Superior temporal gyrus (tissue), 1 donor: ENCODE results near the gene CISH.

Source experiments
- DNase-seq: peaks from one replicate; pipeline ENCODE4 v3.0.0-alpha.2; 2016; ENCODE audit errors: extremely low spot score

CISH gene

DNA sequence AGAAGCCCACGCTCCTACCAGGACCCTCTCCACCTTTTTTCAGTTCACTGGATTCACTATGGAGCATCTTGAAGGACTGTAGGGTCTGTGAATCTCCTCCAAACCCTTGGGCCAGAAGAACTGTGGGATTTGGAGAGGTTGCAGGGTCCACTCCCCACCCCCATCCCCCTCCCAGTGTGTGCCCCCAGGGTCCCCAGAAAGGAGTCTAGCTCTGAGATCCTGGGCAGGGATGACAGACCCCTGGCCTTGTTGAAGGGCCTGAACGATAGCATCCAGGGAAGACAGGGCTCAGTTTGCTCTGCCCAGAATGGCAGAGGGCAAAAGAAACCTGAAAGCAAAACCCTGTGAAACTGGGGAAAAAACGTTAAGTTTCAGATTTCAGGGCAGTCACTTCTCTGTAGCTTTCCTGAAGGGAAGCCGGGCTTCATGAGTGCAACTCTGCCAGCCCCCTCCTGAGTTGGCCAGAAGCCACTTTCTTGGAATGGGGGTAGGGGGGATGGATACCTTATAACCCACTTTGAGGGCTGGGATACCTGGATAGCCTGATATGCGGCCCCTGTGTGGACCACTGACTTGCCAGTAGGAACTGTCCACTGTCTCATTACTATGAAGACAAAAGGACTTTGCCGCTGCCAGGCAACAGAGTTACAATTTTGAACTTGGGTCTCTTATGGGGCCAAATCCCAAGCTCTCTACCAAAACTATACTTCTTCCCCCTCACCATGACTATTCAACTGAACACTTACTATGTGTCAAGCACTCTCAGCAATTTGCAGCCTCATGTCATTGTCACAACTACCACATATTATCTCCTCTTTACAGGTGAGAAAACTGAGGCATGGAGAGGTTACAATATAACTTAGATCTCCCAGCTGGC is 1.6 kb upstream of the CISH start:
- DNase-seq = no peak

DNA sequence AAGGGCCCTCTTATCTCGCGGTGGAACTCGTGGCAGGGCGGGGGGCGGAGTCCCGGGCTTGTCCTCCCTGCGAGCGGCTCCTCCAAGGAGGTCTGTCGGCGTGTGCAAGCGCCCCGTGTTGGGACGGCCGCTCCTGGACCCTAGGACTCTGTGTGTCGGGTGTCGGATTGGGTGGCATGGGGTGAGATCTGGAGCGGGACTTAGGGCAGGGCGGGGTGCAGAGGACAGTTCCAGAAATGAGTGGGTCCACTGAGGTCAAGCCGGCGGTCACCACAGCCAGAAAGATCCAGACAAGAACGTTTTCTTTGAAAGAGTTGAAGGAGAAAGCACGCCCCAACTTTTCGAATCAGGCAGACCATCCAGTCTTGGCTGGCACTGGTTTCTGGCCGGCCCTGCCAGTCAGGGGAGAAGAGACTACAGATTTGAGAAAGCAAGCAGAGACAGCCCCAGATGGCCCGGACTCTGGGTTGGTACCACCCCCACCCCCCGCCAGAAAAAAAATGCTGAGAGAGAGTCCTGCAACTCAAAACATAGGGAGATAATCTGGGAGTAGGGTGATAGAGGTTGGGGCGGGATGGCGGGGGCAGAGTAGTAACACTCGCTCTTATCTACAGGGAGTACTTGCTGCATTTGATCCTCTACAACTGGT is 784 bp upstream of the CISH start:
- no peak for DNase-seq

DNA sequence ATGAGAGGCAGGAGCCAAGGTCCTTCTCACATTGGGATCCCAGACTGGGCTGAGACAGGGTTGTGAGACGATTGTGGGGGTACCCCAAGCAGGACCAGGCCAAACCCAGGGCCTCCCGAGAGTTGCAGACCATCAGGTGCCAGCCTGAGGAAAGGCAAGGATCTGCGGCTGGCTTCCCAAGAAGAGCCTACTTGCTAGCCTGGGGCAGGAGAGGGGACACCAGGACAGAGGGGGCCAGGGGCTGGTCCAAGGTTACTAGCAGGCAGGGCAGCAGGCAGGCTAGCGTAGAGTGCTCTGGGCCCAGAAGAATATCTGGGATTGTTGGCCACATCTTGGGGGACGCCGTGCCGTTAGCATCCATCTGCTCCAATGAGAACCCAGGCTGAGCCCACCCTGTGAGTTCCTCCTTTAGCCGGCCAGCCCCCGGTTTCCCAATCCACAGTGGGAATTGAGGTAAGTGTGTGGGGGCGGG is 546 bp downstream of the CISH start:
- DNase-seq = no peak

DNA sequence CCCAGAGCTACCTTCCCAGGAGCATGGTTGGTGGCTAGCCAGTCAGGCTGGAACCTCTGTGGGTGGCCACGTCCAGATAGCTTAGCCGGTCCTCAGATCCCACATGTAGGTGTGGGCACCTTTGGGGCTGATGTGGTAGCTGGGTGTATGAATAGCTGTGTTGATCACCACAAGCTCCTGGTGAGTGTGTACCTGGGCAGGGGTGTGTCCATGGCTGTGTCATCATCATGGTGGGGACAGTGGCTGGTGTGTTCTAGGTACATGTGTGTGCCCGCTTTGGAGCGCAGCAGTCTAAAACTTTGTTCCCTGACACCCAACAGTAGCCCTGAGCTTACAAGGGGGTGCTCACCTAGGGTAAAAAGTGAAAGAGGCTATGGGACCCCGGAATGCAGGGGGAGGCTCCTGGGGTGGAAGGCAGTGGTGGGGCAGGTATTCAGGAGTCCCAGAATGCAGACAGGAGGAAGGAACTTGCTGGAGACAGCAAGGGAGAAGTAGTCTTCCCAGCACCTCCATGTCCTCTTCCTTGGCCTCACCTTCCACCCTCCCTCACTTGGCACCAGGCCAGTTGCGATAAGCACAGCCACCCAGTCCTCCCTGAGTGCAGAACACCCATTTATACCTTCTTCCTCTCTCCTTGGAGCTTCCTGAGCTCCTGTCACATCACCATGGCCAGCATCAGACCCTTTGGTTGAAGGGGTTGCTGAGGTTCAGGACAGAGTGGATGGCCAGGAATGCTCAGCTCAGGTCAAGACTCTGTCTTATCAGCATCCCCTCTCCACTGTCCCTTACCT is 1.2 kb downstream of the CISH start:
- no peak for DNase-seq

DNA sequence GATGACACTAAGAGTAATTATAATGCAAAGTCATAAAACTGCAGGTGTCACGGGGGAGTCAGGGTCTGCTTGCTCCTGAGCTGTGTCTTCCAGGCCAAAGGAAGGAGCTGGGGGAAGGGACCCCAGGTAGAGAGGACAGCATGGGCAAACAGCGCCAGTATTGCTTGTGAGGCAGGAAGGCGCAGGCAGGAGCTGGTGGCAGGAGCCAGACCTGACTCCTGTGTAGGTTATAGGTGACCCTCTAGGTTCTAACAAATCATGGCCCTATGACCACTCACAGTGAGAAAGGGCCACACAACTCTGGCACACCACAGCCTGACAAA is 1.9 kb downstream of the CISH start:
- no peak for DNase-seq

DNA sequence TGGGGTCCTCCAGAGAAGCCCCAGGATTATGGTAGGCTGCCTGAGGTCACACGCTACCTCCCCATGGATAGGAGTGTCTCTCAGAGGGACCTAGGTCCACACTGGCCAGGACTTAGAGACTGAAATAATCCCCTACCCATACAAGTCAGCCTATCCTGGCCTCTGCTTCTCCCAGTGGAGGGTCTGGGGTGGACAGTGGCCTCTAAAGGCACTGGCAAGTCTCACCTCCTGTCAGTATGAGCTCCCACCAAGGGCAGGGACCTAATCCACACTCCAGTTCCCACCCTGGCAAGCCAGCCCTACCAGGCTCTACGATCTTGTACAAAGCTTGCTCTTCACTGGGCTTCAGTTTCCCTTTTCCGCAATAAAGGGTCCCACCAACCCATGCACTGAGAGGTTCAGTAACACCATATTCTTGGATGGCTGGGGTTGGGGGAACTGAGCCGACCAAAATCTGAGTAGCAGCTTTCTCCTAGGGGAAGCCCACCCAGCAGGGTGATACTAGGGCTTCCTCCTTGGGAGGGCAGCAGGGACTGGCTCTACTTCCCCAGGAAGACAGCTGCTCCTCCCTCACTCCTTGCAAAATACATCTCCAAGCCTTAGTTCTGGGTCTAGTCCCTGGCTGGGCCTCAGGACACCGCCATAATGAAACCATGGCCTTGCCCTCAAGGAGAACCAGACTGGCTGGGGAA is 2.4 kb downstream of the CISH start:
- no peak for DNase-seq

DNA sequence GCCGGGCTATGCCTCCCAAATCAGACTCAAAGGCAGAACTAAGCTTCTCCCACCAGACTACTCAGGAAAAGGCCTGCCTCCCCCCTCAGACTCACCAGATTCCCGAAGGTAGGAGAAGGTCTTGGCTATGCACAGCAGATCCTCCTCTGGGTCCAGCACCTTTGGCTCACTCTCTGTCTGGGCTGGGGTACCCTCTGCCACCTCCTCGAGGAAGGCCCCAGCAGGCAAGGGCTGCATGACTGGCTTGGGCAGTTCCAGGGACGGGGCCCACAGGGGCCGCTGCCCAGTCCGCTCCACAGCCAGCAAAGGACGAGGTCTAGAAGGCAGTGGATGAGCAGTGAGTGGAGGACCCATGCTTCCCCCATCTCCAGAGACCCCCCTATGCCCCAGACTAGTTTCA is 3.3 kb downstream of the CISH start:
- DNase-seq = no peak

DNA sequence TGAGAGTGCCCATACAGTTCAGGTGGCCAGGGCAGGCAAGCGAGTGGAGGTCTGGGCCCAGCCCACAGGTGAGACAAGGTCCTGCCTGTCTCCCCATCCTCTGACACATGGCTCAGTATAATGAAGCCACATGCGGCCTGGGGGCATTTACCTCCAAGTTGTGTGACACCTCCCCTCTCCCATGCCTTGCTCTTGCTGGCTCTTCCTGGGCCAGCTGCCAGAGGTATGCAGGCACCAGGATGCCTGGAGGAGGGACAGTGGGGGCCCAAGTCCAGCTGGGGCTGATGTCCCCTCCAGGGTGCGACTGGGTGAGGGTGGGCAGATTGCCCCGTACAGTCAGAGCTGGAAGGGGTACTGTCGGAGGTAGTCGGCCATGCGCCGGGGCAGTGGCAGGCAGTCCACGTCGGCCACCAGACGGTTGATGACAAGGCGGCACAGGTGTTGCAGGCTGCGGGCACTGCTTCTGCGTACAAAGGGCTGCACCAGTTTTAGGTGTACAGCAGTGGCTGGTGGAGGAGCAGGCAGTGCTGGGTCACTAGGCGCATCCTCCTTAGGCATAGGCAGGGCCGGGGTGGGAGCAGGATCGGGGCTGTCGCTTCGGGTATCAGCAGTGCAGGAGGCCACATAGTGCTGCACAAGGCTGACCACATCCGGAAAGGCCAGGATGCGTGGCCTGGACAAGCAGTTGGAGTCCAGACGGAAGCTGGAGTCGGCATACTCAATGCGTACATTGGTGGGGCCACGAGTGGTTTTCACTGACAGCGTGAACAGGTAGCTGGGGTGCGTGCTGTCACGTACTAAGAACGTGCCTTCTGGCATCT is 4.1 kb downstream of the CISH start:
- no peak for DNase-seq

DNA sequence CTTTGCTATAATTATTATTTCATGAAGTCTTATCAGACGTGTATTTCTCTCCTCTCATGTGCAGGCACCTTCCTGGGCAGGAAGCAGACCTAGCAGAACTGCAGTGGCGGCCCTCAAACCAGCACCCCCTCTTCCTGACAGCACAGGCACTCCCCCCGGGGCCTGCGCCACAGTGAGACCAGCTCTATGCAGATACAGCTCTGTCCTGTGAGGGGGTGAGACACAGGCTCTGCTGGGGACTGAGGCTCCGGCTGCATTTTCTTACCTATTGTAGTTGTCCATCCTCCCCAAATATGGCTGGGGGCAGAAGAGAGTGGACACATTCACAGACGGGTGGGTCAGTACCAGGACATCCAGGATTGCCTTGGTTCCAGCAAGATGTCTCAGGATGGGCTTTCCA is 5.0 kb downstream of the CISH start:
- DNase-seq = no peak

DNA sequence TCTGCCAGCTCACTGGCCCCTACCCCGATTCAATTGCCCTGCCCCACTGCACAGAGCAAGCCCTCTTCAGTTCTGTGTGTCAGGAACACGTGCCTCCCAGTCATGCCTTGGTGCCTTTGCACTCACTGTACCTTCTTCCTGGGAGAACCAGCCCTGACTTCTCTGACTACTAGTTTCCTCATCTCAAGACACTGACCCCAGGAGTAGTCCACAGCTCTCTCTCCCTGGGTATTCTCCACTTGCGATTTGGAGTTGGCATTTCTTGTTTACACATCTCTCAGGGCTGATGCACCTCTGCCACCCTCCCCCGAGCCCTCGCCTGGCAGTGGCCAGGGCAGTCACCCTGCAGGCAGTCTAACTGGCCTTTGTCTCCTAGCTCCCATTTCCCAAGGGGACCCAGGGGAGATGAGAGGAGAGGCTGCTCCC is 5.7 kb downstream of the CISH start:
- DNase-seq = no peak

DNA sequence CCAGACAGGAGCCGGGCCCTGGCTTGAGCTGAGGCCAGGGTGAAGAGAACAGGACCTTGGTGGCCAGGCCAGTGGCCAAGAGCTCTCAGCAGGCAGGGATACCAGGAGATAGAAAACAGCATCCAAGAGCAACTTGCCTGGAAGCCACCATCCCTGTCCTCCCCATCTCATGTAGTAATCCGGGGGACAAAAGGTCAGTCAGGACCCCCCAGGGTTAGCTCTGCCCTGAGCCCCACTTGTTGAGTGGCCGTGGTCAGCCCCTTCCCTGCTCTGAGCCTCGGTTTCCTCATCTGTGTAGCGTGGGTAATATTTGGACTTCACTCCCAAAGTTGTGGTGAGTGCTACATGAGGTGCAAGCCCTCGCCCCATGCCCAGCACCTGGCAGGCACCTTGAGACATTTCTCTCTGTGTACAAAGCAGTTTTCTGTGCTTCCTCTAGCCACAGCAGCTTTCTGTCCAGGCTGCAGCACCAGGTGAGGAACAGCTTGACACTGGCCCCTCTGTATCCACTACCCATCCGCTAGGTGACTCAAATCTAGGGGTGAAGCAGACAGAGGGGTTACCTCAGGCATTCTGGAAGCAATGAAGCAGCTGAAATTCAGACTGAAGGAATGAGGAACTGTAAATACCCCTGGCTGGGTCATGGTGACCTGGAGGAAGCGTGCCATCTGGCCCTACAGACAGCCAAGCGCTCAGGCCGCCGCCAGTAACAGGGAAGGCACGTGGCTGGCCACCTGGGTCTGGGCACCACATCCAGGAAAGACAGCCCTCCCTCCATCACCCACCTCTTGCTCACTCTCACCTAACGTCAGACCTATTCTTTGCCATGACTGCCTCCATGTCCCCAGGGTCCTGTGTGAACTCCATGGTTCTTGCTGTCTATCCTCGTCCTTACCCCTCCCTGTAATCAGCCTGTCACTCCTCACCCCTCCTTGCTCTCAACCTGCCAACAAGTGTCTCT is 6.7 kb downstream of the CISH start:
- no peak for DNase-seq

DNA sequence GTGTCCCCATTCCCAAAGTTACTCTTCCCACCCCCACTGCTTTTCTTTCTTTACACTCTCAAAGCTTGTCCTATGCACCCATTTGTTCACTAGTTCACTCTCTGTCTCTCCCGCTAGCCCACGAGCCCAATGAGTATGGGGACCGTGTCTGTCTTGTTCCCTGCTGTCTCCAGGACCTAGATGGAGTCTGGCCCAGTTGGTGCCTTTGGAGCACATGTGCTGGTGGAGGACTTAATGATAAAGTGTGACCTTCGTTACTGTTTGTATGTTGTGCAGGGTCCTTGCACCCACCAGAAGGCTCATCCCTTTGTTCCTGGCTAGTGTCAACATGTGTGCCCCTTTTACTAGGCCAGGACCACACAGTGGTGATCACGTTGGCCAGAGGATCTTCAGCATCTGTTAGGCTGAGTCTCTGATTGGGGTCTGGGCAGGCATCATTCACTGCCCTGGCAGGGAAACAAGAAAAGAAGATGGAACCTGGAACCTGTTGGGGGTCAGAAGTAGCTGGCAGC is 7.4 kb downstream of the CISH start:
- no peak for DNase-seq

DNA sequence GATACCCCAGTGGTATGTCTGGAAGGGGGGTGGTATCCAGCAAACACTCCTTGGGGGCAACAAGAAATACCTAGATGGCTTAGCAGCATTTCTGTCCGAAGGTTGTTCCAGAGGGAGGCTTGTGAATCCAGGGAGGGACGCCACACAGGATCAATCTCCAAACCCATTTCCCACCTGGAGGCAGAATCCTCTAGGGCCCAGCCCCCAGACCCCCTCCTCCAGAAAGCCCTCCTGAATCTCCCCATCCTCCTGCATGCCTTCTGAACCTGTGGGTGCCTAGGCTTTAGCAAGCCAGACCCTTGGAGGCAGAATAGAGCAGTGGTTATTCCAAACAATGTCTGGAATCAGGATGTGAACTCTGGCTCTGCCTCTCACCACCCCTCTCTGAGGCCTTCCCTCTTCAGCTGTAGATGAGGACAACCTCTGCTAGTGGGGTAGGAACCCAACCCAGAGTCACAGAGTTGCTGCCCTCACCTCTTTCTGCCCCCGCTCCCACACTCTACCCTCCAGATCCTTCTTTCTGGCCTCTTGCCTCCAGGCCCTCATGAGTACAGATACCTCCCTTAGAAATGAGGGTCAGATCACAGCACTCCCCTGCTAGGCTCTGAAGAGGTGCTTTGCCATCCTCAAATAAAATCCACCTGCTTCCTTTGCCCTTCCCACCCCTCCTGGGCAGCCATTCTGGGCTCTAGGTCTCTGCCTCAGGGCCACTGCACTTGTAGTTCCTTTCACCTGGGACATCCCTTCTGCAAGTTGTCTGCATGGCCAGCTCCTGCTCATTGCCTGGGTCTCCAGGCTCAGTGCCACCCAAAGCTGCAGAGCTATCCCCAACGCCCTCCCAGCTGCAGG is 8.1 kb downstream of the CISH start:
- no peak for DNase-seq

DNA sequence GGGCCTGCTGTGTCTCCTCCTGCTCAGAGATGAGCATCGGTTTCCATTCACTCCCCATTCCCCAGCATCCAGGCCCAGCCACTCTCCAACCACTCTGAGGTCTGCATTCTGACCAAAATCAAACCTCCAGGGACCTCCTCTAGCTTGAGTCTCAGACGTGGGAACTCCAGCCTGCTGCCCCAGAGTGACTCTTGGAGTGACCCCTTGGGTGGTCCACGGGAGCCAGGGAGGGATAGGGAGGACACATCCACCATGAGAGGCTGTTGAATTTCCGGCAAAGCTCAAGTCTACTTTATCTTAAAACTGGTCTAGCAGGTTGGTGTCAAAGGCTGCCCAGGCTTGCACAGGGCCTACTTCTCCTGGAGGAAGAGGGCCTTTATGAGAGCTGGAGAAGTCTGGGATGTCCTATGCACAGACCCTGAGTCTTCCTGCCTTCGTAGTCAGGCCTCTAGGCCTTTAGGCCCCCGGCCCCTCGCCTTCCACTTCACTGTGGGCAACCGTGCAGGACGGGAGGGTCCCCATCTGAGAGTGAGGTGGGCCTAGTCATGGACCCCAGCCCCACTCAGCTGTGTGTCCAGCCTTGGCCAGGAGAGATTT is 8.9 kb downstream of the CISH start:
- DNase-seq = no peak

DNA sequence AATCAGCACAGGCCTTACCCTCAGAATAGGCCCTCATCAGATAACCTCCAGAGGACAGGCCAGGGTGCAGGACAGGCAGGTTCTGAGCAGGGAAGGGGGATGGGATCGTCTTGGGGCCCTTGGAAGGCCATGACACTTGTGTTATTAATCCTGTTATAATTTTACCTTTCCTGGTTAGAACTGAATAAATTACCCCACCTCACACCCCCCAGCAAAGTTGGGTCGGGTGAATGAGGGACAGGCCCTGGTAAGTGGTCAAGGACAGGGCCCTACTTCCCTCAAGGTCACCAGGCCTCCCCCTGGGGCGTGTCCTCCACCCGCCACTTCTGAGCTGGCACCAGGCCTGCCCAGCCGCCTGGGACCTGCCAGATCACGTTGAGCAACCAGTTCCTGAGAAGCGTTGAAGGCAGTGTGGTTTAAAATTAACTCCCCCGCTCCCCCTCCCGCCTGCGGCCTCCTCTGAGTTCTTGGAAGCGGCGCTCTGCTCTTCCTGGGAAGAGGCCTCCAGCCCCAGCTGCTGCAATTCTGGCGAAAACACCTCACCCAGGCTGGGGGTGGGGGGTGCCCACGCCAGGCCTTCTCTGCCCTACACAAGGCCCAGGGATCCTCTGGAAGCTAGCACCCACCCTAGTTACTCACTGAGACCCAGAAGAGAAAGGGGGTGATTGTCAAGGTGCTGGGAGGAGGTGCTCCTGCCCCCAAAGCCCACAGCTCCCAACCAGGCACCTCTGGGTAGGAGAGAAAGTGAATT is 10.6 kb downstream of the CISH start:
- DNase-seq = peak; percentile 75

DNA sequence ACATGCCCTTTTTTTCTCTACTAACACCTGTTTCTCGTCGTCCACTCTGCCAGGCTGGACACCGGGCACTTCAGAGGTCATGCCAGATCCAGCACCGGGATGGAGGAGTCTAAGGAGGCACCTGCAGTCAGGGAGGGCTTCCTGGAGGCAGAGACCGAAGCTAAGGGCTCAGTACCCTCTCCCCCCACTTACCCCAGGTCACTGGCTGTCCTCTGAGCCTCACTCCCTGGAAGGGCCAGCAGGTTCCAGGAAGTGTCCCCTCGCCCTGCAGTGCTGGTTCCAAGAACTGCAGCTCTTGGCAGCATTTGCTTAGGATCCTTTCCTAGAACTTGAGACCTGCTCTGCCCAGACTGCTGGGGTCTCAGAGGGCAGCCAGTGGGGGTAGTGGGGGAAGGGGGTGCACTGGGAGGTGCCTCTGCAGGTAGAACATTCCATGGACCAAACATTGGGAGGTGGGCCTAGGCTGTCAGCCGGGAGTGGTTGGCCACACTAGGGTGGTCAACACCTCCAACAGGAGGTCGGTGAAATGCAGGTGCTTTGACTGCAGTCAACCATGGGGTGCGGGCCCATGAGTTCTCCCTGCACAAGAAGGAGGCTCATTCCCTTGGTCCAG is 11.3 kb downstream of the CISH start:
- no peak for DNase-seq

DNA sequence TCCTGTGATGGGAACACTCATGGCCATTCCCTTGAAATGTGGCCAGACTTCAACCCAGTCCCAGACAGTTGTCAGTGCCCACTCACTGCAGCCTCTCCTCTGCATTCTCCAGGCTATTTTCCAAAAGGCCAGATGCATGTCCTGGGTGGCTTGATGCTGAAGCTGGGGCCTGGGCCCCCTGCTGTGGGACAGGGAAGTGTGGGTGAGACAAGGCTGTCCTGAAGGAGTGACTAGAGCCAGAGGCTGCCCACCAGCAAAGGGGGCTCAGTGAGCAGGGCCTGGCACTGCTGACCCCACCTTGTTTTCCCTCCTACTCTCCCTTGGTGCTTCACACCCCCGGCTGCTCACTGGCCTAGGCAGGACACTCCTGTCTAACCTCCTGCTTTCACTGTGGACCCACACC is 11.9 kb downstream of the CISH start:
- DNase-seq = no peak
